Right lobe of liver (tissue), 6 donors: ENCODE results near the gene FRS2. TPM values are rescaled to one million over a fixed set of nuclear protein-coding genes. Genes with fewer than 3 reads are reported as not detected.
A peak's percentile ranks its signal among the peaks of the same experiment; 100 is the strongest.

Source experiments
- ATAC-seq, 4 donors: fragments of 200-7000 bp; cut with Tn5 transposase; one replicate each; pipeline ENCODE4 v1.9.1; 2020; ENCODE audit warnings: mild to moderate bottlenecking in 4 of 4, moderate library complexity in 4 of 4
- DNase-seq, 3 donors: peaks; one replicate each; pipeline ENCODE4 v3.0.0-alpha.2; 2020
- H3K27ac ChIP-seq, 3 donors: fragments of 200-600 bp; one replicate each; pipeline ENCODE4 v1.8.0; 2022
- H3K27me3 ChIP-seq, 2 donors: fragments of 200-600 bp; one replicate each; pipeline ENCODE4 v1.8.0; 2022
- H3K36me3 ChIP-seq, 4 donors: fragments of 200-600 bp; sonication (generic) in 1 of 4; one replicate each; pipeline versions ENCODE4 v1.5.1 to v1.8.0; 2017 to 2022; ENCODE audit warnings: control low read depth in 1 of 4
- H3K4me1 ChIP-seq, 4 donors: fragments of 200-600 bp; sonication (generic) in 1 of 4; one replicate each; pipeline versions ENCODE4 v1.5.1 to v1.8.0; 2017 to 2022; ENCODE audit warnings: control low read depth in 1 of 4
- H3K4me3 ChIP-seq, 3 donors: fragments of 200-600 bp; one replicate each; pipeline ENCODE4 v1.8.0; 2022
- H3K9me3 ChIP-seq, 4 donors: fragments of 200-600 bp; sonication (generic) in 1 of 4; one replicate each; pipeline versions ENCODE4 v1.5.1 to v1.8.0; 2017 to 2022; ENCODE audit warnings: control low read depth in 1 of 4
- CTCF ChIP-seq, 4 donors: fragments of 200-600 bp in 3 of 4; fragments of 450-650 bp in 1 of 4; IDR thresholded peaks; one replicate each; pipeline versions ENCODE4 v1.5.1 to v1.8.0; 2016 to 2022; ENCODE audit warnings: antibody characterized with exemption in 4 of 4, mild to moderate bottlenecking in 2 of 4
- POLR2A ChIP-seq: fragments of 450-650 bp; IDR thresholded peaks from one replicate; pipeline ENCODE4 v1.6.1; 2017; ENCODE audit warnings: antibody characterized with exemption, mild to moderate bottlenecking
- WGBS: methylation state at CpG from one replicate; pipeline ENCODE4 v1.1.6; 2018; ENCODE audit warnings: low coverage, low lambda C conversion rate; ENCODE audit not compliant: insufficient coverage; ENCODE audit errors: missing lambda C conversion rate; 5-methylcytosine and 5-hydroxymethylcytosine counted together
- intact Hi-C, 2 donors: fragments of 100-400 bp; cut with DNase I; formaldehyde crosslinking; loops; one replicate each; pipeline versions ENCODE4 v1.11.2 to v1.14.1; 2022
- total RNA-seq, 6 experiments: library from RNA; depleted of rRNA in 2 of 6; stranded (reverse); fragments of >200 nt in 2 of 6; fragmentation: NEBNext Ultra II Directional in 3 of 6; extraction: Animal tissue kit (Norgen Biotek cat#: 25700) in 3 of 6; gene quantifications; one replicate each; pipeline versions ENCODE4 v1.1.0 to v1.2.4, GENCODE V29; 2016 to 2023
- donor health status: DM: no; HTN: yes; CAD: no.
- donor health status: DM: no; HTN: no; CAD: no.
- donor health status: DM: no; HTN: no; CAD: no.
- donor health status: DM: no; HTN: yes; CAD: no.
- donor health status: DM: no; HTN: yes; CAD: no.

The FRS2 gene
- total RNA-seq, 6 experiments from 2014 or later: 13.8 to 27.8 (median 15.8) TPM

DNA sequence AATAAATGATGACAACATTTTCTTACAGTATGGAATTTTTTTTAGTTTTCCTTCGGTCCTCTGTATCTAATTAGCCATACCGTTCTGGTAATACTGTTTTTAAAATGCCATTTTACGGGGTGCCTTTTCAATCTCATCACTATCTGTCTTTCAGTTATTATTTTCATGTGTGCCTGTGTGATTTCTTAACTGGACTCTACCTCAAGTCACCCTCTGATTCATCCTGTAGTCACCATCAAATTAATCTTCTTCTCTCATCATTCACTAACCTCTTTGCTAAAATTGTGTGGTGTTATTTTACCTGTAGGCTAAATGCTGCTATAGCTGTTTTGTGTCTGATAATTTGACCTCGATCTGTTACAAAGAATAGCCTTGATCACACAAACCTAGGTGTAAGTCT lies 99.0 kb downstream of the FRS2 start:
- Histone ChIP-seq H3K9me3 (no peaks in the 10 kb centered on the region), H3K36me3 (peaks cover 9 to 40% (median 20%) of the 10 kb centered on the region in 4 donors)

GRCh38 chr12:69570000-69570516 lies 99.9 kb downstream of the FRS2 start:
- no peaks in the 10 kb centered on the region for H3K27me3 ChIP-seq
- peaks cover 9 to 46% (median 26%) of the 10 kb centered on the region in 4 donors for H3K36me3 ChIP-seq
- TF ChIP-seq POLR2A (no peak), CTCF (IDR thresholded peaks at IDR 0.05) (no peak)
- H3K4me3 ChIP-seq: no peak overlapping the region
- DNase-seq (no peak), ATAC-seq (no peak)
- intact Hi-C loops: no loop called here
- H3K4me1 ChIP-seq: no peaks in the 10 kb centered on the region
- no peak overlapping the region for H3K27ac ChIP-seq
- 89% methylated on average over 10 of the region's 10 CpGs for WGBS
- no peaks in the 10 kb centered on the region for H3K9me3 ChIP-seq

More for the DNA sequence above, 99.0 kb downstream of the FRS2 start:
- H3K4me1 ChIP-seq: no peaks in the 10 kb centered on the region
- H3K4me3 ChIP-seq: no peak overlapping the region
- DNase-seq: no peak
- no peak overlapping the region for H3K27ac ChIP-seq
- TF ChIP-seq CTCF (IDR thresholded peaks at IDR 0.05): no peak
- no peak for TF ChIP-seq POLR2A
- intact Hi-C loops: no loop called here
- no peaks in the 10 kb centered on the region for H3K27me3 ChIP-seq
- no peak for ATAC-seq
- WGBS: 67% methylated on average over 4 of the region's 4 CpGs

DNA sequence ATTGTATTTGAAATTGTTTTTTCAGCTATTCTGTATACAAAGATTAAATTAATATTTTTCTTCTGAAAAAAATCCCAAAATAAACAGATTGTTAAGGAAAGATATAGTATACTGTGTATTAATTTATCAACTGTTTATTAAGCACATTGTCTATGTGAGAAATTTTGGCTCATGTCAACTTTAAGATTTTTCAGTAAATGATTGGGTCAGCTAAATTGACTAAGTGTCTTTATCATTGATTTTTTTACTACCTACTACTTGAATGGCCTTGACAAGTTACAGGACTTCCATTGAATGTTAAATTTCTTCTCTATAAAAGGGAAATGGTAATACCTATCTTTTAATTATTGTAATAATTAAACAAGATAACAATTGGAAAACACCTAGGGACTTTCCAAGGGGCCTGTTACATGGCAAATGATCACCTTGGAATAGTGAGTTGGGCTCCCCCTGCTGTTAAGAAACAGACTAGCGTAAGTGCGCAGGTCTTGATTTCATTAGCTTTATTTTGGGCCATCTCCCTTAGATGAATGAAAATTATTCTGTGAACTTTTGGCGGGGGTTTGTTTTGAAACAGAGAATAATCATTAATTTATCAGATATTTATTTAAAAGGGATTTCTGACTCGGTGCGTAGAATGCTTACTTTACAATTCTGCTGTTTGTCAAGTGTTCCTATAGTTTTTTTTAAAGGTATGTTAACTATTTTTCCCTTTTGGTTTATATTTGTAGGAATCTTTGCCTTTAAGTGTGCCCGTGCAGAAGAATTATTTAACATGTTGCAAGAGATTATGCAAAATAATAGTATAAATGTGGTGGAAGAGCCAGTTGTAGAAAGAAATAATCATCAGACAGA lies 100.6 kb downstream of the FRS2 start:
- peak; percentile 78 to 85 (median 82) for TF ChIP-seq CTCF (IDR thresholded peaks at IDR 0.05)
- TF ChIP-seq POLR2A: no peak
- WGBS: 22% methylated on average over 6 of the region's 6 CpGs
- no peaks in the 10 kb centered on the region for H3K27me3 ChIP-seq
- intact Hi-C loops: no loop called here
- peaks cover 9 to 49% (median 28%) of the 10 kb centered on the region in 4 donors for H3K36me3 ChIP-seq
- H3K27ac ChIP-seq: no peak overlapping the region
- H3K4me1 ChIP-seq: no peaks in the 10 kb centered on the region
- DNase-seq (no peak), ATAC-seq (peak; percentile 83 to 93 (median 87))
- H3K4me3 ChIP-seq: no peak overlapping the region
- H3K9me3 ChIP-seq: no peaks in the 10 kb centered on the region

- Histone ChIP-seq H3K27me3 (no peaks in the 10 kb centered on the region), H3K4me3 (no peak overlapping the region), H3K9me3 (no peaks in the 10 kb centered on the region), H3K36me3 (peaks cover 9 to 41% (median 23%) of the 10 kb centered on the region in 4 donors), H3K27ac (no peak overlapping the region), H3K4me1 (no peaks in the 10 kb centered on the region)
- 100% methylated on average over 1 of the region's 3 CpGs for WGBS
- ATAC-seq: no peak
- no peak for DNase-seq
- TF ChIP-seq CTCF (IDR thresholded peaks at IDR 0.05): no peak
- intact Hi-C loops: no loop called here
Observed at GRCh38 chr12:69575346-69575745, 105.2 kb downstream of the FRS2 start.
